ENCODE results near the gene DPPA2.

GRCh38 chr3:109346770-109347295 lies 30.5 kb upstream of the DPPA2 start:
- TF ChIP-seq, protein P1, sequence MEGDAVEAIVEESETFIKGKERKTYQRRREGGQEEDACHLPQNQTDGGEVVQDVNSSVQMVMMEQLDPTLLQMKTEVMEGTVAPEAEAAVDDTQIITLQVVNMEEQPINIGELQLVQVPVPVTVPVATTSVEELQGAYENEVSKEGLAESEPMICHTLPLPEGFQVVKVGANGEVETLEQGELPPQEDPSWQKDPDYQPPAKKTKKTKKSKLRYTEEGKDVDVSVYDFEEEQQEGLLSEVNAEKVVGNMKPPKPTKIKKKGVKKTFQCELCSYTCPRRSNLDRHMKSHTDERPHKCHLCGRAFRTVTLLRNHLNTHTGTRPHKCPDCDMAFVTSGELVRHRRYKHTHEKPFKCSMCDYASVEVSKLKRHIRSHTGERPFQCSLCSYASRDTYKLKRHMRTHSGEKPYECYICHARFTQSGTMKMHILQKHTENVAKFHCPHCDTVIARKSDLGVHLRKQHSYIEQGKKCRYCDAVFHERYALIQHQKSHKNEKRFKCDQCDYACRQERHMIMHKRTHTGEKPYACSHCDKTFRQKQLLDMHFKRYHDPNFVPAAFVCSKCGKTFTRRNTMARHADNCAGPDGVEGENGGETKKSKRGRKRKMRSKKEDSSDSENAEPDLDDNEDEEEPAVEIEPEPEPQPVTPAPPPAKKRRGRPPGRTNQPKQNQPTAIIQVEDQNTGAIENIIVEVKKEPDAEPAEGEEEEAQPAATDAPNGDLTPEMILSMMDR (conservative IDR thresholded peaks at IDR 0.05) = no peak
- TF ChIP-seq EZH2 (IDR thresholded peaks at IDR 0.05; ENCODE audit: low read depth) = no peak

Data from PC-9 (cell line).